Body of pancreas (tissue), 4 donors: ENCODE measurements around the gene CORO6. TPM values are rescaled to one million over a fixed set of nuclear protein-coding genes. Genes with fewer than 3 reads are reported as not detected.
A peak's percentile ranks its signal among the peaks of the same experiment; 100 is the strongest.

Source experiments
- ATAC-seq: fragments of 150-250 bp; one replicate; pipeline ENCODE4 v1.9.1; 2016
- DNase-seq, 4 donors: peaks; one replicate each; pipeline ENCODE4 v3.0.0-alpha.2; 2019
- H3K27ac ChIP-seq, 4 donors: fragments of 200-600 bp; sonication (generic); 1 replicate in 3 of 4; 2 replicates in 1 of 4; pipeline versions ENCODE4 v1.5.1 to v1.6.1; 2016 to 2019; ENCODE audit warnings: mild to moderate bottlenecking in 1 of 4, mixed read lengths in 1 of 4, moderate library complexity in 1 of 4
- H3K27me3 ChIP-seq, 2 donors: fragments of 200-600 bp; sonication (generic); one replicate each; pipeline ENCODE4 v1.6.0; 2016; ENCODE audit warnings: mild to moderate bottlenecking in 1 of 2
- H3K36me3 ChIP-seq, 2 donors: fragments of 200-600 bp; sonication (generic); replicated peaks in 1 of 2; 2 replicates each; pipeline ENCODE4 v1.5.1; 2016; ENCODE audit warnings: low read depth in 2 of 2; ENCODE audit not compliant: insufficient read depth in 1 of 2
- H3K4me1 ChIP-seq: fragments of 200-600 bp; sonication (generic); one replicate; pipeline ENCODE4 v1.6.0; 2016
- H3K4me3 ChIP-seq, 2 donors: fragments of 200-600 bp; sonication (generic); 1 replicate in 1 of 2; 2 replicates in 1 of 2; pipeline ENCODE4 v1.5.1; 2016 to 2019
- H3K9me3 ChIP-seq, 3 donors: fragments of 200-600 bp; sonication (generic); 1 replicate in 2 of 3; 2 replicates in 1 of 3; pipeline ENCODE4 v1.5.1; 2016
- CTCF ChIP-seq, 7 experiments: fragments of 450-650 bp in 4 of 7; fragments of 200-600 bp in 3 of 7; sonication (generic) in 3 of 7; IDR thresholded peaks; one replicate each; pipeline ENCODE4 v1.5.1; 2016 to 2019; ENCODE audit warnings: antibody characterized with exemption in 7 of 7
- POLR2A ChIP-seq, 3 donors: fragments of 450-650 bp; IDR thresholded peaks; one replicate each; pipeline ENCODE4 v1.6.1; 2016; ENCODE audit warnings: antibody characterized with exemption in 3 of 3, mild to moderate bottlenecking in 2 of 3
- WGBS, 2 donors: methylation state at CpG; one replicate each; pipeline ENCODE4 v1.1.5; 2017; 5-methylcytosine and 5-hydroxymethylcytosine counted together
- intact Hi-C: fragments of 100-400 bp; cut with DNase I; formaldehyde crosslinking; loops from one replicate; pipeline ENCODE4 v1.15.1; 2023
- total RNA-seq, 2 donors: library from RNA; depleted of rRNA; stranded (reverse); fragments of >200 nt; gene quantifications; one replicate each; pipeline ENCODE4 v1.1.0, GENCODE V29; 2016

The CORO6 gene
- total RNA-seq = 1 to 10 TPM; 2.3 to 5.6 TPM

- intact Hi-C loops = no loop called here
- H3K4me1 ChIP-seq = peaks cover 21% of the 10 kb centered on the region
- DNase-seq (peak; percentile 33 to 65 (median 40)), ATAC-seq (peak; percentile 63)
- no peak within 1 kb of the TSS for H3K27ac ChIP-seq
- no peak for TF ChIP-seq POLR2A (IDR thresholded peaks at IDR 0.05)
- TF ChIP-seq CTCF (IDR thresholded peaks at IDR 0.05) = no peak
- H3K4me3 ChIP-seq = peak within 1 kb of the TSS; percentile 7 to 11
- peaks cover 0 to 13% of the 10 kb centered on the region in 2 donors for H3K27me3 ChIP-seq
- WGBS, 2 donors = 4 to 32% methylated on average over 12 to 77 of the region's 77 CpGs
- no peaks in the 10 kb centered on the region for H3K9me3 ChIP-seq
- H3K36me3 ChIP-seq = no peaks in the 10 kb centered on the region
These were observed at the start of gene CORO6 for GRCh38 chr17:29622337-29623282. Gene CORO6, minus strand, starts transcription at chr17:29622912. Its CDS starts 1,491 bp downstream, at chr17:29621421.

- Histone ChIP-seq H3K27me3 (no peaks in the 10 kb centered on the region), H3K4me3 (no peak overlapping the region), H3K36me3 (peaks cover 0 to 3% of the 10 kb centered on the region in 2 donors), H3K27ac (no peak overlapping the region), H3K4me1 (no peaks in the 10 kb centered on the region), H3K9me3 (no peaks in the 10 kb centered on the region)
- intact Hi-C loops = no loop called here
- TF ChIP-seq CTCF (IDR thresholded peaks at IDR 0.05) (no peak), POLR2A (IDR thresholded peaks at IDR 0.05) (no peak)
- ATAC-seq (no peak), DNase-seq (no peak)
- WGBS, 2 donors = 88 to 91% methylated on average over 5 of the region's 5 CpGs
These were observed 48.9 kb upstream of the CORO6 start for GRCh38 chr17:29671661-29672060.

GRCh38 chr17:29669266-29669665 lies 46.6 kb upstream of the CORO6 start:
- Histone ChIP-seq H3K36me3 (peaks cover 0 to 3% of the 10 kb centered on the region in 2 donors), H3K27me3 (no peaks in the 10 kb centered on the region), H3K27ac (no peak overlapping the region), H3K4me3 (no peak overlapping the region), H3K4me1 (no peaks in the 10 kb centered on the region), H3K9me3 (no peaks in the 10 kb centered on the region)
- intact Hi-C loops = no loop called here
- DNase-seq (no peak), ATAC-seq (no peak)
- TF ChIP-seq CTCF (IDR thresholded peaks at IDR 0.05) (no peak), POLR2A (IDR thresholded peaks at IDR 0.05) (no peak)

GRCh38 chr17:29667969-29668368 lies 45.3 kb upstream of the CORO6 start:
- no peak overlapping the region for H3K4me3 ChIP-seq
- TF ChIP-seq POLR2A (IDR thresholded peaks at IDR 0.05) (no peak), CTCF (IDR thresholded peaks at IDR 0.05) (no peak)
- intact Hi-C loops = no loop called here
- ATAC-seq (no peak), DNase-seq (no peak)
- H3K27ac ChIP-seq = no peak overlapping the region
- no peaks in the 10 kb centered on the region for H3K9me3 ChIP-seq
- no peaks in the 10 kb centered on the region for H3K27me3 ChIP-seq
- H3K36me3 ChIP-seq = peaks cover 0 to 3% of the 10 kb centered on the region in 2 donors
- no peaks in the 10 kb centered on the region for H3K4me1 ChIP-seq

- Histone ChIP-seq H3K27me3 (no peaks in the 10 kb centered on the region), H3K4me1 (no peaks in the 10 kb centered on the region), H3K27ac (no peak overlapping the region), H3K36me3 (peaks cover 0 to 3% of the 10 kb centered on the region in 2 donors), H3K9me3 (no peaks in the 10 kb centered on the region), H3K4me3 (no peak overlapping the region)
- ATAC-seq = no peak
- TF ChIP-seq CTCF (IDR thresholded peaks at IDR 0.05) (no peak), POLR2A (IDR thresholded peaks at IDR 0.05) (no peak)
- DNase-seq = no peak
- intact Hi-C loops = no loop called here
- 25 to 29% methylated on average over 1 of the region's 1 CpG for WGBS, 2 donors
These were observed 42.7 kb upstream of the CORO6 start for GRCh38 chr17:29665481-29665810.
